ENCODE measurements around the gene ERRFI1.
A peak's percentile ranks its signal among the peaks of the same experiment; 100 is the strongest.
"Not testable (repeated sequence)": the region's sequence is repeated elsewhere in the genome, so short reads cannot be mapped to it uniquely, and the experiment has no call there.

The ERRFI1 gene

DNA sequence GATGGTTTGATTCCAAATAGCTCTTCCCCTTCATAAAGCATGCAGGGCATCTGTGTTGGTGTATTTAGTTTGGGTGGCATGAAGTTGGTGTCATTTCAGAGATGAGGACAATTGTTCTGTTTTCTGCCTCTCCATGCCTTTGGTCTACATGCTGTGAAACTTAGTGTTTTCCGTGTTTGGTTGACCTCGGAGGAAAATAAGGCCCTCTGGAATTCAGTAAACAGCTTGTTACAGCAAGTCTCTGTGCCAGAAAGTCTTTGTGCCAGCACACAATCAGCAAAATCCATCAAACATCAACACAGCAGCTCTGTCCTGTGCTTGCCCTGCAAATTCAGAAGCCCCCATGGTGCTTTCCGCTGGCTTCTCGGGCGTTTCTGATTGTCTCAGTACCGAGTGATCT, 55.1 kb downstream of the ERRFI1 start:
- TF ChIP-seq, protein P1, sequence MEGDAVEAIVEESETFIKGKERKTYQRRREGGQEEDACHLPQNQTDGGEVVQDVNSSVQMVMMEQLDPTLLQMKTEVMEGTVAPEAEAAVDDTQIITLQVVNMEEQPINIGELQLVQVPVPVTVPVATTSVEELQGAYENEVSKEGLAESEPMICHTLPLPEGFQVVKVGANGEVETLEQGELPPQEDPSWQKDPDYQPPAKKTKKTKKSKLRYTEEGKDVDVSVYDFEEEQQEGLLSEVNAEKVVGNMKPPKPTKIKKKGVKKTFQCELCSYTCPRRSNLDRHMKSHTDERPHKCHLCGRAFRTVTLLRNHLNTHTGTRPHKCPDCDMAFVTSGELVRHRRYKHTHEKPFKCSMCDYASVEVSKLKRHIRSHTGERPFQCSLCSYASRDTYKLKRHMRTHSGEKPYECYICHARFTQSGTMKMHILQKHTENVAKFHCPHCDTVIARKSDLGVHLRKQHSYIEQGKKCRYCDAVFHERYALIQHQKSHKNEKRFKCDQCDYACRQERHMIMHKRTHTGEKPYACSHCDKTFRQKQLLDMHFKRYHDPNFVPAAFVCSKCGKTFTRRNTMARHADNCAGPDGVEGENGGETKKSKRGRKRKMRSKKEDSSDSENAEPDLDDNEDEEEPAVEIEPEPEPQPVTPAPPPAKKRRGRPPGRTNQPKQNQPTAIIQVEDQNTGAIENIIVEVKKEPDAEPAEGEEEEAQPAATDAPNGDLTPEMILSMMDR (IDR thresholded peaks at IDR 0.05; ENCODE audit: control insufficient read depth, extremely low read depth, insufficient read depth): no peak
- peak; percentile 90 for DNase-seq (ENCODE audit: low read depth)
- H3K4me3 ChIP-seq (ENCODE audit: low read depth, low read length): 0 out of 2 replicates have a peak overlapping the region, but pooled peaks have one; percentile 4

DNA sequence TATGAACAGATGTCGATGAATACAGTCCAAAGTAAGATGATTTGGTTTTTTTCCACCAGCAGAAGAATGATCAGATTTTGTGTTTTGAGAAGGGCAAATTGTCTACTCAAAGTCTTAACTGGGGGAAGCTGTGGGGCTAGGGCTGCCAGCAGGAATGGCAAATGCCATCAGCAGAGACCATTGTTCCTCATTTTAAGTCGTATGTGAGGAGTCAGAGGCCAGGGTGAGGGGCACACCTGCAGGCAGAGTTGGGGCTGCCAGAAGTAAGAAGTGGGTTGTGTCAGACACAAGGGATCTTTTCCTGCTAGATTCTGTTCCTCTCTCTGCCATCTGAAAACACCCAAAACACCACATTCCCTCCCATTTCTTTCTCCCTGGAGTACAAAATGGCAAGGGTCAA, 55.9 kb downstream of the ERRFI1 start:
- H3K4me3 ChIP-seq (ENCODE audit: low read depth, low read length): no peak overlapping the region
- DNase-seq (ENCODE audit: low read depth): no peak
- TF ChIP-seq, protein P1 (IDR thresholded peaks at IDR 0.05; ENCODE audit: control insufficient read depth, extremely low read depth, insufficient read depth): no peak

DNA sequence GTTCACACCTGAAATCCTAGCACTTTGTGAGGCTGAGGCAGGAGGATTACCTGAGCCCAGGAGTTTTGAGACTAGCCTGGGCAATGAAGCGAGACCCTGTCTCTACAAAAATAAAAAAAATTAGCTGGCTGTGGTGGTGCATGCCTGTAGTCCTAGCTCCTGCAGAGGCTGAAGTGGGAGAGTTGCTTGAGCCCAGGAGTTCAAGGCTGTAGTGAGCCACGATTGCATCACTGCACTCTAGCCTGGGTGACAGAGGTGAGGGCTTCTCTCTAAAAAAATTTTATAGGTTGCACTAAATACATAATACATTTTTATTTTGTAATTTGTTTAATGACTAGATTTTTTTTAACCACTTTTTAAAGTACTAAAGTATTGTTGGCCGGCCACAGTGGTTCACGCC, 58.5 kb downstream of the ERRFI1 start:
- DNase-seq (ENCODE audit: low read depth): no peak
- no peak overlapping the region for H3K4me3 ChIP-seq (ENCODE audit: low read depth, low read length)
- TF ChIP-seq, protein P1 (IDR thresholded peaks at IDR 0.05; ENCODE audit: control insufficient read depth, extremely low read depth, insufficient read depth): no peak

DNA sequence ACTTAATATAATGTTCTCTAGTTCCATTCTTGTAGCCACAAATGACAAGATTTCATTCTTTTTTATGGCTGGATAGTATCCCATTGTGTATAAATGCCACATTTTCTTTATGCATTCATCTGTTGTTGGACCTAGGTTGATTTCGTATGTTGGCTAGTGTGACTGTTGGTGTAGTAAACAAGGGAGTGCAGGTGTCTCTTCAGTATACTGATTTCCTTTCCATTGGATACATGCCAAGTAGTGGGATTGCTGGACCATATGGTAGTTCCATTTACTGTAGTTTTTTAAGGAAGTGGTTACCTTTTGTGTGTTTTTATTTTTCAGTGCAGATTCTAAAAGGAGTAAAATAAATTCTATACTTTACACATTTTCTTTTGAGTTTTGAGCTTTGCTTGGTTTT, 58.9 kb downstream of the ERRFI1 start:
- DNase-seq (ENCODE audit: low read depth): no peak
- no peak overlapping the region for H3K4me3 ChIP-seq (ENCODE audit: low read depth, low read length)
- TF ChIP-seq, protein P1 (IDR thresholded peaks at IDR 0.05; ENCODE audit: control insufficient read depth, extremely low read depth, insufficient read depth): no peak

DNA sequence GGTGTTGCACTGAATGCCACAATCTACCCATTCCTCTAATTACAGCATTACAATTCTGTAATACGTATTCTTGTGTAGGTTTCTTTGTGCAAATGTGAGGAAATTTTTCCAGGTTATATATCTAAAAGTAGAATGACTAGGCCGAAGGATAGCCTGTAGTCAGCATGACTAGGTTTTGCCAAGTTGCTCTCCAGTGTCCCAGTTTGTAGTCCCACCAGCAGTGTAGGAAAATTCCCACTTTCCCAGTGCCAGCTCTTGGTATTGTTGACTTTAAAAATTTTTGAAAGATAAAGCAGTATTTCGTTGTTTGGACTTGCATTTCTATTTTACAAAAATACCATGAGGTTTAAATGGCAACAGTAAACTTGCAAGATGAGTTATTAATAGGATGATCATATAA, 61.6 kb downstream of the ERRFI1 start:
- no peak overlapping the region for H3K4me3 ChIP-seq (ENCODE audit: low read depth, low read length)
- DNase-seq (ENCODE audit: low read depth): no peak
- TF ChIP-seq, protein P1 (IDR thresholded peaks at IDR 0.05; ENCODE audit: control insufficient read depth, extremely low read depth, insufficient read depth): no peak

DNA sequence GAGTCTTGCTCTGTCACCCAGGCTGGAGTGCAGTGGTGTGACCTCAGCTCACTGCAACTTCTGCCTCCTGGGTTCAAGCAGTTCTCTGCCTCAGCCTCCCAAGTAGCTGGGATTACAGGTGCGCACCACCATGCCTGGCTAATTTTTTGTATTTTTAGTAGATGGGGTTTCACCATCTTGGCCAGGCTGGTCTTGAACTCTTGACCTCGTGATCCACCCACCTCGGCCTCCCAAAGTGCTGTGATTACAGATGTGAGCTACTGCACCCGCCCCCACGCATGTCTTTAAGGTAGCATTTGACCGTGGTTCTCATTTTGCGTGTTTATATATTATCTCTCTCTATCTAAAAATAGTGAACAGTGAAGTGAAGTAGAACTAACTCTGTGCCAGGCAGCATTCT, 62.3 kb downstream of the ERRFI1 start:
- DNase-seq (ENCODE audit: low read depth); H3K4me3 ChIP-seq (ENCODE audit: low read depth, low read length): not testable (repeated sequence)

DNA sequence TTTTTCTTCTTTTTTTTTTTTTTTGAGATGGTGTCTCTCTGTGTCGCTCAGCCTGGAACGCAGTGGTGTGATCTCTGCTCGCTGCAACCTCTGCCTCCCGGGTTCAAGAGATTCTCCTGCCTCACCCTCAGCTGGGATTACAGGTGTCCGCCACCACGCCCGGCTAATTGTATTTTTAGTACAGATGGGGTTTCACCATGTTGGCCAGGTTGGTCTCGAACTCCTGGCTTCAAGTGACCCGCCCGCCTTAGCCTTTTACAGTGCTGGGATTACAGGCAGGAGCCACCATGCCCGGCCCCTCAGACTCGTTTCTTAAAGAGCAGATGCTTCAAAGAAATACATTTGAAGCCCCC, 62.8 kb downstream of the ERRFI1 start:
- not testable (repeated sequence) for H3K4me3 ChIP-seq (ENCODE audit: low read depth, low read length); DNase-seq (ENCODE audit: low read depth)

DNA sequence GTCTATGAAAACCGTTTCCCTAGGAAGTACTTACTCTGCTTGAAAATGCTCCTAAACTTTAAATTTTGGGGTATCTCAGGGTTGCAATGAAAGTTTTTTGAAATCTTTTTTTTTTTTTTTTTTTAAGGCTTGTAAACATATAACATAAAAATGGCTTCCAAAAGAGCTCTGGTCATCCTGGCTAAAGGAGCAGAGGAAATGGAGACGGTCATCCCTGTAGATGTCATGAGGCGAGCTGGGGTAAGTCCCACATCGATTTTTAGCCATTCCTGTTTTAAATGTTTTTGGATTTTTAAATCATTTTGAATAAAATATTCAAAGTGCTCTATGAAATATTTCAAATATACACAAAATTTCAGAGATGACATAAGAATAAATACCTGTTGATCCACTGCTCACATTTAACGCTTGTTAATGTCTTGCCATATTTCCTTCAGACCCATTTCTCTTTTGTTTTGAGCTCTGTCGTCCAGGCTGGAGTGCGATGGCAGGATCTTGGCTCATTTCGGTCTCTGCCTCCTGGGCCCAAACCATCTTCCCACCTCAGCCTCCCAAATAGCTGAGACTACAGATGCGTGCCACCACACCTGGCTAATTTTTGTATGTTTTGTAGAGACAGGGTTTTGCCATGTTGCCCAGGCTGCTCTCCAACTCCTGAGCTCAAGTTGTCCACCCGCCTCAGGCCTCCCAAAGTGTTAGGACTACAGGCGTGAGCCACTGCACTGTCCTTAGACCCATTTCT, 63.3 kb downstream of the ERRFI1 start:
- no peak for DNase-seq (ENCODE audit: low read depth)
- TF ChIP-seq, protein P1 (IDR thresholded peaks at IDR 0.05; ENCODE audit: control insufficient read depth, extremely low read depth, insufficient read depth): no peak
- peak overlapping the region; percentile 78 for H3K4me3 ChIP-seq (ENCODE audit: low read depth, low read length)
